H4 (cell line): ENCODE measurements around the gene RBM23. TPM values are rescaled to one million over a fixed set of nuclear protein-coding genes. Genes with fewer than 3 reads are reported as not detected.
"Not testable (repeated sequence)": the region's sequence is repeated elsewhere in the genome, so short reads cannot be mapped to it uniquely, and the experiment has no call there.

Experiments
- DNase-seq: peaks from one replicate; pipeline ENCODE4 v3.0.0-alpha.2; 2015; ENCODE audit warnings: low spot score
- total RNA-seq: library from RNA; depleted of rRNA; stranded (reverse); fragments of >200 nt; shearing (Covaris generic); gene quantifications from 2 replicates; pipeline ENCODE4 v1.2.3, GENCODE V29; 2014

The RBM23 gene
- total RNA-seq, 1 experiment from 2014 or later, result 98.4 TPM

DNA sequence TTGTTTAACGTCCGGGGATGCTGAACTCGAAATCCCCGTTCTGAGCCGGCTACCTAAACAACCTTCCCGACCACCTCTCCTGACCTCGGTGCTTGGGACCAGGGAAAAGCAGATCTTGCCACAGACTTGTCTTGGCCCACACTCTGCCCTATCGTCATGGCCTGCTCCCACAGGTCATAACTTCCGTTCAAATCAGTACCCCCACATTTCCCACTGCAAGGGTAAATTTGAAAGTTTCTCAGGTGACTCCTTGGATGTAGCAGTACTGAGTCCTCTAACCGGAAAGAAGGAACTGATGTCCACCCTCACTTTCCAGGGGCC, 612 bp upstream of the RBM23 start:
- no peak for DNase-seq

DNA sequence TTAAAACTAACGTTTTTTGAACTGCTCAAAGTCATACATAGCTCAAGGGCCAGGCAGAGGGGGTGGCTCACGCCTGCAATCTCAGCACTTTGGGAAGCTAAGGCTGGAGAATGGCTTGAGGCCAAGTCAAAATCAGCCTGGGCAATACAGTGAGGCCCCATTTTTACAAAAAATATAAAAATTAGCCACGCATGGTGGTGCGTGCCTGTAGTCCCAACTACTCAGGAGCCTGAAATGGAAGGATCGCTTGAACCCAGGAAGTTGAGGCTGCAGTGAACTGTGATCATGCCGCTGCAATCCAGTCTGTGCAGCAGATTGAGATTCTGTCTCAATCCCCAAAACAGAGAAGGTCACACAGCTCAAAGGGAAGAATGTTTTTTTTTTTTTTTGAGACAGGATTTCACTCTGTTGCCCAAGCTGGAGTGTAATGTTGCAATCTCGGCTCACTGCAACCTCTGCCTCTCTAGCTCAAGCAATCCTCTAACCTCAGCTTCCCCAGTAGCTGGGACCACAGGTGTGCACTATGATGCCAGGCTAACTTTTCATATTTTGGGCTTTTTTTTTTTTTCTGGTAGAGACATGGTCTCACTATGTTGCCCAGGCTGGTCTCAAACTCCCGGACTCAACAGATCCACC, 2.9 kb downstream of the RBM23 start:
- no peak for DNase-seq

DNA sequence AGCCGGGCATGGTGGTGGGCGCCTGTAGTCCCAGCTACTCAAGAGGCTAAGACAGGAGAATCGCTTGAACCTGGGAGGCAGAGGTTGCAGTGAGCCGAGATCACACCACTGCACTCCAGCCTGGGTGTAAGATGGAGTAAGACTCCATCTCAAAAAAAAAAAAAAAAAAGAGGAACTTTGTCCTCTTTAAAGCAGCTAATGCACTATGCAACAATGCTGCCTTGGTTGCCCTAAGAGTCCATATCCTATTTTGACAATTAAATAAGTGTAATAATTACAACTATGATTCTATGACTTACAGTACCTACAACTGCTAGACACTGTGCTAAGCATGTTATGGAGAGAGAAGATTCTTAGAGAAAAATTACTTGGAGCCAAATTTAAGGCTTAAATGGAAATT, 4.1 kb downstream of the RBM23 start:
- not testable (repeated sequence) for DNase-seq

DNA sequence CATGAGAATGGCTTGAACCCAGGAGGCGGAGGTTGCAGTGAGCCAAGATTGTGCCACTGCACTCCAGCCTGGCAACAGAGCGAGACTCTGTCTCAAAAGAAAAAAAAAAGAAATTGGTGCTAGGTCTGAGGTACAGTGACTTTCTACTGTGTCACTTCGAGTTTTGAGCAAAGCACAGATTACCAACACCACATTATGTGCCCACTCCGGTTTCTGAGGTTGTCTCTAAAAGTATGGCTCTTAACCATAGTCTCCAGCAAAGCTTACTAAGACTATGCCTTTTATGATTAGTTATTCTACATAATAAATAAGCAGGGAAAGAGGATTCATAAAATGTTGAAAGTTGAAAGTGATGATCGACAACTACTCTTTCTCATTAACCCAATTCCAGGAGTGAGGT, 8.0 kb downstream of the RBM23 start:
- no peak for DNase-seq

DNA sequence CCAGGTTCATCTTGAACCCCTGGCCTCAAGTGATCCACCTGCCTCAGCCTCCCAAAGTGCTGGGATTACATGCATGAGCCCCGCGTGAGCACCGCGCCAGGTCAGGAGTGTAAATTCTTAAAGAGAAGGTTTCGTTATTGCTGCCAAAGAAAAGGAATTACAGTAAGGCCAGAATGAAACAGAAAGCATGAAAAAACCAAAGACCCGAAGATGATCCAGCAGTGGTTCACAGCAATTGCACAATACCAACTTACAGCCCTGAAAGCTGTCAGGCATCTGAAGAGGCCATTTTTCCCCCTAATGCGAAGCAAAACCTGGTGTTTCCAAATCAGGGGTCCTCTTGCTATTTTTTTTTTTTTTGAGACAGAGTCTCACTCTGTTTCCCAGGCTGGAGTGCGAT, 10.3 kb downstream of the RBM23 start:
- no peak for DNase-seq

DNA sequence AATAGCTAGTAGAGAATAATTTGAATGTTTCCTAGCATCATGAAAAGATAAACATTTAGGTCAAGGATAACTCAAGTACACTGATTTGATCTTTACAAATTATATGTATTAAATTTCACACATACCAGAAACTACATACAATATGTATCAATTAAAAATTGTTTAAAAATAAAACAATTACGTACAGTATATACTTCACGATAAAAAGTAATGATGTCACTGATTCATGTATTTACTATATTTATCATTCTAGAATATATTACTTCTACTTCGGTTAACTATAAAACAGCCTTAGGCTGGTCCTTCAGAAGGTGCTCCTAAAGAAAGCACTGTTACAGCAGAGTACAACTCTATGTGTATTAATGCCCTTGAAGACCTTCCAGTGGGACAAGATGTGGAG, 11.5 kb downstream of the RBM23 start:
- DNase-seq, result no peak

DNA sequence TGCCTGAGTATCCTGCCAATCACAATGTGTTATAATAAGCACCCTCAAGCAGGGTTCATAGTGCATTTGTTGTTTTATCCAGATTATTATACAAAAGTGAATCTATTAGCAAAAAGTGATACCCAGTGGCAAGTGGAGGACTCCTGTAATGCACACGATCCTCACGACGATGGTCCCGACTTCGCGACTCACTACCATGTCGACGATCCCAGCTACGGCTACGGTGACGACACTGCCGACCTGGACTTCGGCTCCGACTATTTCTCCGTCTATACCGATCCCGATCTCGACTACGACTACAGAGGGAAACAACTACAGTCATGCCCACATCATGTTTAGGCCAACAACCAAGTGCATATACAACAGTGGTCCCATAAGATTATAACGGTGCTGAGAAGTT, 12.9 kb downstream of the RBM23 start:
- DNase-seq, result no peak

DNA sequence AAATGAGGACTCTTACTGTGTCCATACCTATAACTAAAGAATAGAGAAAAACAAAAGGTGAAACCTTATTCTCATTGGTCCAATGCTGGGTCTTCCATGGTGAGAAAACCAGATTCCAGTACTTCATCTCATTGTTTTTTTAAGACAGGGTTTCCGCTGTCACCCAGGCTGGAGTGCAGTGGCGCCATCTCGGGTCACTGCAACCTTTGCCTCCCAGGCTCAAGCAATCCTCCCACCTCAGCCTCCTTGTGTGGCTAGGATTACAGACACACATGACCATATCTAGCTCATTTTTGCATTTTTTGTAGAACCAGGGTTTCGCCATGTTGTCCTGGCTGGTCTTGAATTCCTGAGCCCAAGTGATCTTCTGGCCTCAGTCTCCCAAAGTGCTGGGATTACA, 13.3 kb downstream of the RBM23 start:
- DNase-seq, result no peak

DNA sequence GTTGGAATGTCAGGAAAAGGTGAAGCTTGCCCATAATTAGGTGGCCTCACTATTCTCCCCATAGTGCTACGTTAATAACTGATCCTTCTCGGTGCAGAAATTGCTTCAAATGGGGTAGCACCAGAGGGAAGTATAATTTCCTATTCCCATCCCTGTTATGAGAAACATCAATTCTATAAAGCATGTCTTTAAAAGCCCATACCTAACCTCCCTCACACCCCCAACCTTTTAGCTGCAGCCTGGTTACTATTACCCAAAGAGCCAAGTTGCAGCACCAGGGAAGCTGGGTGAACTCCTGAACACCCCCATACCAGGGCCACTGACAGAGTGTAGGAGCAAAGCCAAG, 15.2 kb downstream of the RBM23 start:
- no peak for DNase-seq

DNA sequence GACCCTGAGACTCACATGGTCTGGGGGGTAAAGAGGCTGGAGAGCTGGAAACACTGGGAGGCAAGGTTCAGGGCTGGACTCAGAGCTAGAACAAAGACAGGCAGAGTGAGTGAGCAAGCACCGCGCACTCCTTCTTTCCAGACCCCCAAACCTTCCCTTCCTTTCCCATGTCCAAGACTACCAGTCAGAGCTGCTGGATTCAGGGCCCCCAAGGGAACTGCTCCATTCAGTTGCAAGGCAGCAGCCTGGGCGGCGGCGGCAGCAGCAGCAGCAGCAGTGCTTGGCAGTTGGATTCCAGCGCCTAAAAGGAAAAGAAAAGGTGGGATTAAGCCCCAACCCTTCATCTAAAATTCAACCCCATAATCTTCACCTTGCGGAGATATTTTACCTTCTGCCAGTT, 17.1 kb downstream of the RBM23 start:
- no peak for DNase-seq

DNA sequence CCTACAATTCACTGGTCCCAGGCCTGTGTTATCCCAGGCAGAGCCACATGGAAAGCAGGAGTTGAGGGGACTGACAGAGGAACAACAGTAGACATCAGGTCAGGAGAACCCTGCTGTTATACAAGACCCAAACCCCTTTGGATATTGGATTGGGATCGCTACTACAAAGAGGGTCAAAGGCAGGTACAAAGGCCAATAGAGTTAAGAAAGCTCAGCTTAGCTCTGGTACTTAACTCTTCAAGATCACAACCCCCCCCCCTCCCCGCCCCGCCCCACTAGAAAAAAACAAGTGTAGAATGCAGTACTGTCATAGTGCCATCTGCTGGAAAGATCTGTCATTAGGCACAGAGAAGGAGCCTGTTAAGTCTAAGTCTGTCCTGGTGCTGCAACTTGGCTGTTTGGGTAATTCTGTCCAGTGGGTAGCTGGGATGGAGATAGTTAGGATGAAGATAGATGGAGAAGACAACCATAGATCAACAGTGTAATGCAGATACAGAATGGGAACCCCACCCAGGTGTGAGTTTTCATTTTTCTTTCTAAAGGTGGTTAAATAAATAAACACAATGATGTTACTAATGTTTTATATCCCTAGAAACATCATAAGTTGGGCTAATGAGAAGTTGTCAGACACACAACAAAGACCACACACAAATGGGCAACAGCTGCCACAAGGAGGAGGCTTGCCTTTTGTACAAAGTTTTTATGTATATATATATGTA, 18.7 kb downstream of the RBM23 start:
- peak; percentile 66 for DNase-seq

DNA sequence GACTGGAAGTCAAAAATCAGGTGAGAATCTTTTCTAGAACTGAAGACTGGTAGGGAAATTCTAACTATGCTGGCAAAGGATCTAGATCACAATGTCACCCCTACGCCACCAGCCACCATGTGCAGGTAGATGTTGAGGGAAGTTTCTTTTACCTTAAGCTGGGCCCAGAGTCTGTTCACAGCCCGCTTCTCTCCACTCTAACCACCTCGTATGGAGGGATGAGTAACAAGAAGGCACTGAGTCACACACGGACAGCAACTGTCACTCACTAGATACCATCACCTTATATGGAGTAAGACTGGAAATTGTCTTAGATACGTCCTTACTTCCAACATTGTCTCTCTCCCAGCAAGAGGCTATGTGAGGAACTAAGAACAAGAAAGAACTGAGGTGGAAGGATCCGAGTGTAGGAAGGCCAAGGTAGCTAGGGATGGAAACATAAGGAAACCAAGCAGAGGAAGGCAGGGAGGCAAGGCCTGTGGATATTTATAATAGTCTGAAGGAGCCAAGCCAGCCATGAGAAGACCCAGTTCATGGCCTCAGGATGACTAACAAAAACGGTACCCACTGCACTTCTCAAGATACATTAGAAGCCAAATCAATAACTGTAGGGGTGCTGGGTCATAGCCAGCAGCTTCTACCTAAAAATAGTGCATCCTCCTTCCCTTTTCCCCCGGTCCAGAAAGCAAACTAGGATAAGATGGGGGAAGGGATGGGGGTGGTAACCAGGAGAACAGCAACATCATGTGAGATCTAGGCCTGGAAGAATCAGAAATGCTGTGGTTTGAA, 20.5 kb downstream of the RBM23 start:
- no peak for DNase-seq

DNA sequence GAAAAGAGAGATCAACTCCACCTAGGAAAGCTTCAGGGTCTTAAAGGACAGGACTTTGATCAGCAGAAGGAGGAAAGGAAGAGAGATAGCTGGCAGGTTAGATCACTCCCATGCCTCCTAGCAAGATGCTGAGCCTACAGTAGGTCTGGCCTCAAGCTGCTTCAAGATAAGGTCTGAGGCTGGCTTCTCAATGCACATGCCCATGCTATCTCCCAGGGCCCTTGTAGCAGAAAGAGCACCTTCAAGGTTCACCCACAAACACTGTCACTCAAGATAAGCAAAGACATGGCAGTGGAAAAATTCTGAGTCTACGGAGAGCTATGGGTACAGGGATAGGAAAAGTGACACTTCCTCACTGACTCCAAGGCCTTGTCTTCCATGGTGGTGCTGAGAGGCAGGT, 21.6 kb downstream of the RBM23 start:
- no peak for DNase-seq

DNA sequence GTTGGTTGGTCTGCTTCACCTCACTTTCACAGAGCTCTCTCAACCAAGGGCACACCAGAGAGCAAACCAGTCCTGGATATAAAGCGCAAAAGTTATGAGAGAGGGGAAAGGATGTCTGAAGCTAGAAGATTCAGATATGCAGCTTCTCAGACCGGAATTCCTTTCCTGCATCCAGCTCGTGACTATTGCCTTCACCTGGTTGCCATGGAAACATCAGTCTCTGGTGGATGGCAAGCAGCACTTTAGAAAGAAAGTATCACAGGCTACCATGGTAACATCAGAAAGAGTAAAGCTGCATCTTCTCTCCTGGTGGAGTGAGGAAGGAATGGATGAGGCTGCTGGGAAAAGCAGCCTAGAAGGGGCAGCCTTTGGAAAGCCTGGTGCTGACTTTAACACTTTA, 22.2 kb downstream of the RBM23 start:
- no peak for DNase-seq

DNA sequence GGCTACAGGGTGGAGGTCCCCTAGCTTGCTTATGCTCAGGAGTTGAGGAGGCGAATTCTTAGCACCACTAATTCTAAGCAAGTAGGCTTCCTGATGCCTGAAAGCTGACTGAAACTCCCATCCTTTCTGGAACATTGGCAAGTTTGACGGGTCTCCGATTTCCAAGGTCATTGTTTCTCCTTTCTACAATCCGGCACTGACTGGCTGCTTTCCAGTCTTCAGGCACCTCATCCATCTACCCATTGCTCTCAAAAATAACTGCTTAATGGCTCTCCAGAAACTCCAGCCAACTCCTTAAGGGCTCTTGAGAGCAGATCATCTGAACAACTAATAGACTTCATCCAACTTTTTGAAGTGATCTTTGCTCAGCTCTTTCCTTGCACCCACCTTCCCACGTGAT, 22.6 kb downstream of the RBM23 start:
- DNase-seq, result no peak

DNA sequence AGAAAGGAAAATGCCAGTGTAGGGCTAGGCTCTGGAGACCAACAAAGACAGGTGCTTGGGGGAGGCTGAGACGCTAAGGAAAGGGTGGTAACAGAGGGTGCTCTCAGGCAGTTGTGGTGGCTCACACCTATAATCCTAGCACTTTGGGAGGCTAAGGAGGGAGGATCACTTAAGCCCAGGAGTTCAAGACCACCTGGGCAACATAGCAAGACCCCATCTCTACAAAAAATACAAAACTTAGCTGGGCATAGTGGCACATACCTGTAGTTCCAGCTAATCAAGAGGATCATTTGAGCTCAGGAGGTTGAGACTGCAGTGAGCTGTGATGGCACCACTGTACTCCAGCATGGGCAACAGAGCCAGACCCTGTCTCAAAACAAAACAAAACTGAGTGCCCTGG, 23.5 kb downstream of the RBM23 start:
- no peak for DNase-seq

DNA sequence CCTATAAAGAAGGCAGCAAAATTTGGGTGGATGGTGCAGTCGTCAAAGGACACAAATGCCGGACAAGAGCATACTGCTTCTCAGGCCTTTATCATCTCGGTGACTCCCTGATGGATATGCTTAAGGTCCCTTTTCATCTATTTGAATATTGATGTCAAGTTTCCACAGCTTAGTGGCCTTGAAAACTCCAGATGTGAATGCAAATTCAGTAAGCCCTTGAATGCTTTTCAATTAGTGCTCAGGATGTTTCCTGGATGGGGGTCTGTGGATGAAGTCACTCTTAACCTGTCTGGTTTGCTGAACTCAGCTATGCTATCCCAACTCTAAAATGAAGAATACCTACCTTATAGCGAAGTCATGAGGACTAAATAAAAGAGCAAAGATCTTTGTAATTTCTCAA, 25.2 kb downstream of the RBM23 start:
- DNase-seq, result no peak

DNA sequence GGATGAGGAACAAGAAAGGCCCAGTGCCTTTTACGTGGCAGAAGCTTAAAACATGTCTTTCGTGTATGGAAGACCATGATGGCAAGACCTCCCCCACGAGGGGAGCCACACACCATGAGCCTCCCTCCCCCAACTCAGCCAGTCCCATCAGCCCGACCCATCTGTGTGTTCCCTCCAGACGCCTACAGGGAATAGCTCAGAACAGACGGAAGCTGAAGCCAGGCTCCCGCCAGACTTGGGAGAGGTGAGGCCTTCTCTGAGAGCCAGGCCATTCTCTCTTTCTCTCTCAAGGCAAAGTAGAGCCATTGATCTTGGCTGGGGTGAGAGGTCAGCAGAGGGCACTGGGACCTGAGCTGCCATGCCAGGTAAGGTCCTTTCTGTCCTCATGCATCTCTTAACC, 26.5 kb downstream of the RBM23 start:
- no peak for DNase-seq

DNA sequence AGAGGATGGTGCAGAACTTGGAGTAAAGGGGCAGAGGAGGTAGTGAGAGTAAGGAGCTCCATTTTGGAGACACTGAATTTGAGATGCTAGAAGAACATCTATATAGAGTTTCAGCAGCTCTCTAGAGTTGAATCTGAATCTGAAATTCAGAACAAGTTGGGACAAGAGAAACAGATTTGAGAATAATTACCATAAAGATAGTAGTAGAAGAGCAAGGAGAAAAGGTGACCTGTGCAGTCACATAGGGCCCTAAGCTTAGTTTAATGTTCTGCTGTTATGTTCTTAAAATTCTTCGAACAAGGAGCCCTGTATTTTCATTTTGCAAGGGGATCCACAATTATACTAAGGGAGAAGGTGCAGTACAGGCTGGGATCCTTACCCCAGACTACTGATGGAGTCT, 28.5 kb downstream of the RBM23 start:
- no peak for DNase-seq

DNA sequence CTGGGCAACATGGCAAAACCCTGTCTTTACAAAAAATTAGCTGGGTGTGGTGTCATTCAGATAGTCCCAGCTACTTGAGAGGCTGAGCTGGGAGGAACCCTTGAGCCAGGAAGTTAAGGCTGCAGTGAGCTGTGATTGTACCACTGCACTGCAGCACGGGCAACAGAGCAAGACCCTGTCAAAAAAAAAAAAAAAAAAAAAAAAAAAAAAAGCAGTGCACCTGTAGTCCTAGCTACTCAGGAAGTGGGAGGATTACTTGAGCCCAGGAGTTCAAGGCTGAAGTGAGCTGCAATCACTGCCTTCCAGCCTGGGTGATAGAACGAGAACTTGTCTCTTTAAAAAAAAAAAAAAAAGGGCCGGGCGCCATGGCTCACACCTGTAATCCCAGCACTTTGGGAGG, 30.3 kb downstream of the RBM23 start:
- no peak for DNase-seq

DNA sequence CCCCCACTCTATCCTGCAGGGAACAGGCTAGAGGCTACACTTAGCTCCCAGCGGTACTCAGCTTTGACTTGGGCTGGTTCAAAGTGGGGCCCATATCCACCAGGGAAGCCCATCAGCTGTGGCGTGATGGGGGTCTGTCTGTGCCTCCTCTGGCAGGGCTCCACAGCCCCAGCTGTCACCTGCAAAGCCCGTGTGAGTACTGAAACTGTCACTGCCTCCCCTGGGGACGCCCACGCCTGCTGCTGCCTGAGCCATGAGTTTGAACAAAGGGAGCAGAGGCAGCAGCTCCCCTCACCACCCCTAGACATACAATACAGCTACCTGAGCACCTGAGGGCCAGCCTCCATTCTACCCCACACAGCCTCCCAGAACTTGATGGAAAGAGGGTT, 31.0 kb downstream of the RBM23 start:
- DNase-seq, result no peak

DNA sequence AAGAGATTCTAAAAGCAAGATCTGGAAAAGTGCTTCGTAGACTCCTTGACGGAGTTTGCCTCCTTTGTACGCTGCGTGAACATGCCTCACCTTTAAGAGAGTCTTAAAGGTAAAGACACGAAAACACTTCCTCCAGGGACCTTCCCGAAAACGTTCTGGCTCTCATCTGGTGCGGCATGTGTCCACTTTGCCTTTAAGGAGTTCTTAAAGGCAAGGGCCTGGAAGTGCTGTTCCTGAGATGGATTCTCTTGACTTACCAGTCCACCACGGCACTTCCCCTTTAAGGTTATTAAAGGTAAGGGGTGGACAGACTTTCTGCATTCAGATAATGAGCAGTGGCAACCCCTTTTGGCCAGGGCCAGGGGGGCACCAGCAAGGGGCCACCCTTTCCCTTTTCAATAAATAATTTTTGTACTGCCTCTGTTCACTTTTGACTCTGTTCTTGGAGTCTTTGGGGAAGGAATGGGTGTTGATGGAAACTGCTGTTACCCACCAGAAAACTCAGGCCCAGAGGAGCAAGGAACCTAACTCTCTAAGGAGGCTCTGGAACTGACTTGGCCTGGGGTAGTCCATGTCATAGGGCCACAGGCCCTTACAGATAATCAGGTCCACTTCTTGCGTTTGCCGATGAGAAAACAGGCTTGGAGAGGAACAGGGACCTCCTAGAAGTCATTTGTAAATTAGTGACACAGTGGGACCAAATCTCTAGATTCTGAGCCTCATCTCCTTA, 31.5 kb downstream of the RBM23 start:
- DNase-seq, result peak; percentile 89
